LNCaP clone FGC (cell line): ENCODE data around the gene PREPL.

Source experiments
- DNase-seq: peaks from one replicate; pipeline ENCODE4 v3.0.0-alpha.2; 2011; ENCODE audit warnings: low read depth
- H3K4me3 ChIP-seq: 2 replicates; pipeline ENCODE4 v1.5.1; 2011; ENCODE audit warnings: mild to moderate bottlenecking, low read depth, low read length, control low read depth
- TF ChIP-seq, protein P1 (sequence below): IDR thresholded peaks from 2 replicates; pipeline ENCODE4 v1.5.1; 2012; ENCODE audit warnings: mild to moderate bottlenecking; ENCODE audit not compliant: control insufficient read depth, insufficient read depth; ENCODE audit errors: extremely low read depth

The PREPL gene

DNA sequence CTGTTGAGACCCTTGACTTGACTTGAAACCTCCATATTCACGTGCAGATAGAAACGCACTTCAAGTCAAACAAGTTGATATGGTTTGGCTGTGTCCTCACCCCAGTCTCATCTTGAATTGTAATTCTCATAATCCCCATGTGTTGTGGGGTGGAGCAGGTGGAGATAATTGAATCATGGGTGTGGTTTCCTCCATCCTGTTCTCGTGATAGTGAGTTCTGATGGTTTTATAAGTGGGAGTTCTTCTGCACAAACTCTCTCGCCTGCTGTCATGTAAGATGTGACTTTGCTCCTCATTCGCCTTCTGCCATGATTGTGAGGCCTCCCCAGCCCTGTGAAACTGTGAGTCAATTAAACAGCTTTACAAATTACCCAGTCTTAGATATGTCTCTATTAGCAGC lies 64.6 kb downstream of the PREPL start:
- no peak overlapping the region for H3K4me3 ChIP-seq
- TF ChIP-seq, protein P1, sequence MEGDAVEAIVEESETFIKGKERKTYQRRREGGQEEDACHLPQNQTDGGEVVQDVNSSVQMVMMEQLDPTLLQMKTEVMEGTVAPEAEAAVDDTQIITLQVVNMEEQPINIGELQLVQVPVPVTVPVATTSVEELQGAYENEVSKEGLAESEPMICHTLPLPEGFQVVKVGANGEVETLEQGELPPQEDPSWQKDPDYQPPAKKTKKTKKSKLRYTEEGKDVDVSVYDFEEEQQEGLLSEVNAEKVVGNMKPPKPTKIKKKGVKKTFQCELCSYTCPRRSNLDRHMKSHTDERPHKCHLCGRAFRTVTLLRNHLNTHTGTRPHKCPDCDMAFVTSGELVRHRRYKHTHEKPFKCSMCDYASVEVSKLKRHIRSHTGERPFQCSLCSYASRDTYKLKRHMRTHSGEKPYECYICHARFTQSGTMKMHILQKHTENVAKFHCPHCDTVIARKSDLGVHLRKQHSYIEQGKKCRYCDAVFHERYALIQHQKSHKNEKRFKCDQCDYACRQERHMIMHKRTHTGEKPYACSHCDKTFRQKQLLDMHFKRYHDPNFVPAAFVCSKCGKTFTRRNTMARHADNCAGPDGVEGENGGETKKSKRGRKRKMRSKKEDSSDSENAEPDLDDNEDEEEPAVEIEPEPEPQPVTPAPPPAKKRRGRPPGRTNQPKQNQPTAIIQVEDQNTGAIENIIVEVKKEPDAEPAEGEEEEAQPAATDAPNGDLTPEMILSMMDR = no peak
- no peak for DNase-seq

DNA sequence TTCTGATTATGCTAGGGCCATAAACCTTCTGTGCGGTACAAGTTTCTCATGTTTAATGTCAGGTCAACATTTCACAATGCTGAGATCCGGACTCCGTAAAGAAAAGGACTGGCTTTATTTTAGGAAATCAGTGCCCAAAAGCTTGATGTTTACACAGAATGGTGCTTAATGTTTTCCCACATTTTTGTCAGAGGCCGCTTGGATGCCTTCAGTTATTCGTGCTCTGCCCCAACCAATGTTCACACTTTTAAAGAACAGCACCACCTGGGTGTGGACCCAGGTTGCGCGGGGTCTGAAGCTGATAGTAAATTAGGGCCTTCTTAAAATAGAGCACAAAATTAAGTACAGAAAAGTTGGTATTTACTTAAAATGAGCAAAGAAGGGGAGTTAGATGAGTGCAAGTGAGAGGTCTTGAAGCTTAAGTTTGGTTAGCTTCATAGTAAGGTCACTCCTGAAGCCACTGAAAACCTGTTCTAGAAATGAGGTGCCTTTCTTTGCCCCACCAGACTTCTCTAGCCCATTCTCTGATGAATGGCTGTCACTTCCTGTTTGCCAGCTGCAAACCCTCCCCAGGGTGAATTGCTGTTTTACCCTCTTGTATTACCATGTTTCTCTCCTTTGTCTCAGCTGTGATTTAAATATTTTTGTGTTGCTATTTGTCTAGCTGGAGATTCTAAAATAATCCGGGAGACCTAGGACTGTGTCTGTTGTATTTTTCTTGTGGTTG lies 65.5 kb downstream of the PREPL start:
- DNase-seq = no peak
- no peak overlapping the region for H3K4me3 ChIP-seq
- TF ChIP-seq, protein P1 = peak; percentile 30; the same call in 1 of the 2 replicates

DNA sequence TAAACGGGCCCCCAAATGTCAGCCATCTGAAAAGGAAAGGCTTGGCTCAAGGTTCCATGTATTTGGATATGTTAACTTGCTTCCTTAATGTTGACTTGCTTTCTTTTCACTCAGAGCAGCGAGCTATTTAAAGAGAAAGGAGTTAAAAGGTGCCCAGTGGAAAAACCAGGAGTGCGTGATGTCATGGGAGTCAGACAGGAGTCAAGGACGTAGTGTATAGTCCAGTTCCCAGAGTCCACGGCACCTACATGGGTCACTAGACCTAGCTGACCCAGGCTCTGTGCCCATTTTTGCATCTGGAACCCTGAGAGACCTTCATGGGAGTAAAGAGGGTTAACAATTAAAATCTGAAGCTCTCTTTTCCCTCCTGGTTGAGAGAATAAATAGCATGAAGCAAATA lies 66.2 kb downstream of the PREPL start:
- no peak overlapping the region for H3K4me3 ChIP-seq
- TF ChIP-seq, protein P1 = no peak
- no peak for DNase-seq

DNA sequence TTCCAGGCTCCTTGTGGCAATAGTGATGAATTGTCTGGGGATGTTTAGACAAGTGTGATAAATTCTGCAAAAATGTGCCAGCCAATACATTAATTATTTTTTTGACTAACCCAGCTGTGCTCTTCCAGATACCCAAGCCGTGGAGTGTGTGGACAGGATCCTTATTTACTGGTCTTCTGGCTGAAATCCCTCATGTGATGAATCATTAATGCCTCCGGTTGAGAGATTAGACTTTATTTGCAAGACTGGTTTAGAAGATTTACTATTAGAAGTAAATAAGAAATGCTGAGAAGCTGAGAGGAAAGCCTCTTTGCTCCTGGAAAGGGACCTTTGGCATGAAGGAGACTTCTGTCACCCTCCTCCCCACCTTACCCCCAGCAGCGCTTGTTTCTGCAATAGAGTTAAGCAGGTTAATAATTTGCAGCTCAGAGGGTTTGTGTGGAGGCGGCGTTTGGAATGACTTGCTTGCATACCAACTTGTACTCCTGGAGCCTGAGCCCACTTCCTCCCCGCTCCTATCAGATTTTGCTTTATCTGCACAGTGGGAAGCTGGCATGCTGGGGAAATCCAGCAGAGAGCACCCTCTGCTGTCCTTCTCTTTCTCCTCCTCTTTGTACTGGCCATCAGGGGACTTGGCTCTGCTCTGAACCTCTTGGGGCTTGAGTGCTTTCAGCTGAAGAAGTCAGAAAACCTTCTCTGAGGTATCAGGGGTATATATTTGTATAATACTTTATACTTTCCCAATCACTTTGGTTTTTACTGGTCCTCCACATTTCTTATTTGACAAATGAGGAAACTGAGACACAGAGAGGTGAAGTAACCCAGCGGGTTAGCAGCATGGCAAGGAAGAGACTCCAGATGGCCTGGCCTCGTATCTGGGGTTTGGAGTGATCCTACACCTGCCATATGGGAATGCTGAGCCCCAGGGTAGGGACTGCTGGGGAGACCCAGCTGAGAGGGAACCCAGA lies 69.7 kb downstream of the PREPL start:
- H3K4me3 ChIP-seq = no peak overlapping the region
- DNase-seq = peak; percentile 19
- TF ChIP-seq, protein P1 = peak; percentile 56

DNA sequence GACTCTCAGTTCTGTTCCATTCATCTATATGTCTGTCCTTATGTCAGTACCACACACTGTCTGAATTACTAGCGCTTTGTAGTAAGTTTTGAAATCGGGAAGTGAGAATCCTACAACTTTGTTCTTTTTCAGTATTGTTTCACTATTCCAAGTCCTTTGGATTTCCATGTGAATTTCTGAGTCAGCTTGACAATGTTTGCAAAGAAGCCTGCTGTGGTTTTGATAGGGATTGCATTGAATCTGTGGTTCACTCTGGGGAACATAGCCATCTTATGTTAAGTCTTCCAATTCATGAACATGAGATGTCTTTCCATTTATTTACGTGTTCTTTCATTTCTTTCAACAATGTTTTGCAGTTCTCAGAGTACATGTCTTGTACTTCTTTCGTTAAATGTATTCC lies 71.0 kb downstream of the PREPL start:
- TF ChIP-seq, protein P1 = no peak
- no peak for DNase-seq
- no peak overlapping the region for H3K4me3 ChIP-seq

DNA sequence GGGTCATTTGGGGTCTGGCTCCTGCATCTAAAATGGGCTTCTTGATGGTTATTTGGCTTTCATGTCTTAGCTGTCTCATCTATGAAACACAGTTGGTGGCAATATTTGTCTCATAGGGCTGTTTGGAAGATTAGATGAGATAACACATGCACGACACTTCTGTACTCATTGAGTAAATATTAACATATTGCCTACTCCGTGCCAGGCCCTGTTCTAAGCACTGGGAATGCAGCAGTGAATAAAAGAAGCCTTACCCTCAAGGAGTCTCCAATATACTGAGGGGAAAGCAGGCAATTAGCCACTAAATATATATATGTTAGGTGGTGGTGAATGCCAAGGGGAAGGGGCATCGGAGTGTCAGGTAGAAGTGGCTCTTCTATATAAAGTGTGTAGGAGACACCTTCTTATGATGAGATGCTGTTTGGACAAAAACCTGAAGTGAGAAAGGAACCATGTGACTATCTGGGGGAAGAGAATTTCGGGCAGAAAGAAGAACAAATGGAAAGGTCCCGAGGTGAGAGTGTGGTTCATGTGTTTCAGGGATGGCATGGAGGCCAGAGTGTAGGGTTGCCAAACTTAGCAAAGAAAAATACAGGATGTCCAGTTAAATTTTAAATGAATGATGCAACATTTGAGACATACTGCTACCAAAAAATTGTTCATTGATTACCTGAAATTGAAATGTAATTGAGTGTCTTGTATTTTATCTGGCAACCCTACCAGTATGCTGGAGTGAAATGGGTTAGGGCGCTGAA lies 74.2 kb downstream of the PREPL start:
- DNase-seq = peak; percentile 48
- H3K4me3 ChIP-seq = no peak overlapping the region

More for the DNA sequence above, 74.2 kb downstream of the PREPL start:
- TF ChIP-seq, protein P1 = no peak
